H1 (cell line): ENCODE data around the gene PDE1C. TPM values are rescaled to one million over a fixed set of nuclear protein-coding genes. Genes with fewer than 3 reads are reported as not detected.

Experiments
- CTCF ChIA-PET: fragments of 300-600 bp; sonication (Branson Sonifier 250); formaldehyde crosslinking; loops from one replicate; lab custom pipeline; 2021; ENCODE audit not compliant: partially characterized antibody; lab: Charles Lee
- POLR2A ChIA-PET: fragments of 300-600 bp; sonication (Branson Sonifier 250); formaldehyde crosslinking; loops from one replicate; lab custom pipeline; 2021; ENCODE audit warnings: inconsistent platforms; ENCODE audit not compliant: partially characterized antibody; lab: Charles Lee
- DNase-seq, 2 experiments: peaks; one replicate each; pipeline versions ENCODE4 v3.0.0 to v3.0.0-alpha.2; 2010 to 2022; ENCODE audit warnings: low spot score in 2 of 2, low read depth in 1 of 2, mixed read lengths in 1 of 2
- FAIRE-seq: peaks from 2 replicates; lab custom pipeline; 2011; peaks lifted over from hg19 to GRCh38; lab: Jason Lieb, UNC
- H2AFZ ChIP-seq: 2 replicates; pipeline ENCODE4 v1.8.1; 2012; ENCODE audit warnings: low read length, inconsistent platforms
- H2AK5ac ChIP-seq: 2 replicates; pipeline ENCODE4 v1.6.1; 2013; ENCODE audit warnings: low read depth, low read length
- H2BK120ac ChIP-seq: replicated peaks from 2 replicates; pipeline ENCODE3; 2013; ENCODE audit warnings: low read depth, low read length, inconsistent platforms
- H2BK12ac ChIP-seq: 2 replicates; pipeline ENCODE4 v1.6.1; 2013; ENCODE audit warnings: low read depth, low read length
- H2BK15ac ChIP-seq: 2 replicates; pipeline ENCODE4 v1.6.1; 2013; ENCODE audit warnings: low read length
- H2BK20ac ChIP-seq: 2 replicates; pipeline ENCODE4 v1.6.1; 2013; ENCODE audit warnings: low read length
- H2BK5ac ChIP-seq: 2 replicates; pipeline ENCODE4 v1.6.1; 2013; ENCODE audit warnings: low read depth, low read length
- H3K14ac ChIP-seq: 2 replicates; pipeline ENCODE4 v1.6.1; 2013; ENCODE audit warnings: inconsistent platforms; ENCODE audit not compliant: insufficient read length
- H3K18ac ChIP-seq: 2 replicates; pipeline ENCODE4 v1.6.1; 2013; ENCODE audit warnings: low read length; ENCODE audit errors: extremely low read depth
- H3K23ac ChIP-seq: 2 replicates; pipeline ENCODE4 v1.6.1; 2013; ENCODE audit warnings: inconsistent platforms; ENCODE audit not compliant: insufficient read length
- H3K23me2 ChIP-seq: 2 replicates; pipeline ENCODE4 v1.6.1; 2013; ENCODE audit warnings: low read depth, low read length
- H3K27ac ChIP-seq: 2 replicates; pipeline ENCODE4 v1.6.1; 2011; ENCODE audit warnings: low read depth, low read length, inconsistent platforms
- H3K27me3 ChIP-seq, 4 experiments: replicated peaks in 1 of 4; 1 replicate in 1 of 4; 2 replicates in 3 of 4; pipeline versions ENCODE4 v1.6.1 to v1.8.1; 2011 to 2013; ENCODE audit warnings: low read length in 3 of 4, mild to moderate bottlenecking in 3 of 4, inconsistent platforms in 2 of 4, mixed read lengths in 2 of 4, moderate library complexity in 1 of 4; ENCODE audit not compliant: control insufficient read depth in 3 of 4, insufficient read depth in 3 of 4; ENCODE audit errors: extremely low read depth in 1 of 4
- H3K36me3 ChIP-seq, 4 experiments: 2 replicates each; pipeline versions ENCODE4 v1.6.1 to v1.8.1; 2011 to 2013; ENCODE audit warnings: mild to moderate bottlenecking in 4 of 4, low read length in 3 of 4, moderate library complexity in 2 of 4, control low read depth in 1 of 4, inconsistent platforms in 1 of 4; ENCODE audit not compliant: insufficient read depth in 4 of 4, control insufficient read depth in 2 of 4
- H3K4ac ChIP-seq: replicated peaks from 2 replicates; pipeline ENCODE3; 2013; ENCODE audit warnings: low read length, low read depth, mixed read lengths, inconsistent platforms; ENCODE audit not compliant: insufficient read length
- H3K4me1 ChIP-seq, 4 experiments: replicated peaks in 1 of 4; 1 replicate in 1 of 4; 2 replicates in 3 of 4; pipeline versions ENCODE4 v1.6.1 to v1.8.1; 2011 to 2013; ENCODE audit warnings: low read length in 3 of 4, inconsistent platforms in 2 of 4, mixed read lengths in 1 of 4; ENCODE audit not compliant: insufficient read depth in 4 of 4, control insufficient read depth in 3 of 4
- H3K4me2 ChIP-seq, 2 experiments: 2 replicates each; pipeline versions ENCODE4 v1.6.1 to v1.8.1; 2011 to 2013; ENCODE audit warnings: low read depth in 2 of 2, low read length in 2 of 2, control low read depth in 1 of 2, inconsistent platforms in 1 of 2, mild to moderate bottlenecking in 1 of 2; ENCODE audit not compliant: insufficient read depth in 1 of 2
- H3K4me3 ChIP-seq, 4 experiments: fragments of 200-600, 300-600 bp in 1 of 4; sonication (generic), shearing (Covaris generic), sonication (Bioruptor Twin) in 1 of 4; 2 replicates each; pipeline versions ENCODE4 v1.5.1 to v1.8.1; 2011 to 2016; ENCODE audit warnings: low read length in 4 of 4, low read depth in 3 of 4, control low read depth in 2 of 4, inconsistent platforms in 2 of 4, mild to moderate bottlenecking in 2 of 4, mixed read lengths in 1 of 4, moderate library complexity in 1 of 4; ENCODE audit not compliant: insufficient read depth in 2 of 4; ENCODE audit errors: extremely low read depth in 1 of 4
- H3K56ac ChIP-seq: replicated peaks from 2 replicates; pipeline ENCODE3; 2013; ENCODE audit warnings: low read depth, mild to moderate bottlenecking, mixed read lengths, low read length, inconsistent platforms; ENCODE audit not compliant: insufficient read length
- H3K79me1 ChIP-seq: 2 replicates; pipeline ENCODE4 v1.6.1; 2013; ENCODE audit warnings: low read depth, low read length, control low read depth
- H3K79me2 ChIP-seq, 2 experiments: 2 replicates each; pipeline versions ENCODE4 v1.6.1 to v1.8.1; 2012 to 2013; ENCODE audit warnings: low read length in 2 of 2, mild to moderate bottlenecking in 2 of 2, inconsistent platforms in 1 of 2; ENCODE audit not compliant: insufficient read depth in 2 of 2, control insufficient read depth in 1 of 2
- H3K9ac ChIP-seq, 4 experiments: replicated peaks in 1 of 4; 1 replicate in 1 of 4; 2 replicates in 3 of 4; pipeline versions ENCODE4 v1.6.1 to v1.8.1; 2011 to 2013; ENCODE audit warnings: low read depth in 3 of 4, low read length in 3 of 4, control low read depth in 2 of 4, mild to moderate bottlenecking in 2 of 4, moderate library complexity in 2 of 4, inconsistent platforms in 1 of 4; ENCODE audit errors: extremely low read depth in 1 of 4
- H3K9me3 ChIP-seq, 2 experiments: 2 replicates each; pipeline versions ENCODE4 v1.6.1 to v1.8.1; 2012 to 2013; ENCODE audit warnings: mild to moderate bottlenecking in 2 of 2, moderate library complexity in 2 of 2, control low read depth in 1 of 2, inconsistent platforms in 1 of 2, low read depth in 1 of 2, low read length in 1 of 2, mixed read lengths in 1 of 2; ENCODE audit not compliant: insufficient read depth in 2 of 2
- H4K20me1 ChIP-seq, 2 experiments: replicated peaks in 1 of 2; 2 replicates each; pipeline versions ENCODE3 to v1.8.1; 2011 to 2013; ENCODE audit warnings: inconsistent platforms in 2 of 2, low read length in 2 of 2, mild to moderate bottlenecking in 1 of 2; ENCODE audit not compliant: insufficient read depth in 2 of 2, control insufficient read depth in 1 of 2
- H4K5ac ChIP-seq: 2 replicates; pipeline ENCODE4 v1.6.1; 2013; ENCODE audit warnings: low read length, low read depth, mixed read lengths, inconsistent platforms; ENCODE audit not compliant: insufficient read length
- H4K8ac ChIP-seq: 2 replicates; pipeline ENCODE4 v1.8.0; 2013; ENCODE audit warnings: mild to moderate bottlenecking, moderate library complexity, low read length, inconsistent platforms; ENCODE audit not compliant: insufficient read depth; ENCODE audit errors: extremely low read depth
- H4K91ac ChIP-seq: replicated peaks from 2 replicates; pipeline ENCODE3; 2013; ENCODE audit warnings: low read length, mixed read lengths, inconsistent platforms; ENCODE audit not compliant: insufficient read length
- ASH2L ChIP-seq: fragments of 200-600, 300-600 bp; sonication (generic); IDR thresholded peaks from one replicate; pipeline ENCODE4 v1.7.1; 2017; ENCODE audit warnings: low read length
- CBX8 ChIP-seq: fragments of 300-800, 300-1000 bp; sonication (generic); IDR thresholded peaks from 2 replicates; pipeline ENCODE4 v1.7.1; 2016; ENCODE audit warnings: low read depth, low read length, borderline replicate concordance
- EGR1 ChIP-seq: IDR thresholded peaks from 2 replicates; pipeline ENCODE4 v1.6.1; 2011; ENCODE audit warnings: low read depth, low read length, borderline replicate concordance
- EP300 ChIP-seq, 2 experiments: IDR thresholded peaks; 1 replicate in 1 of 2; 2 replicates in 1 of 2; pipeline ENCODE4 v1.6.1; 2011 to 2012; ENCODE audit warnings: low read depth in 2 of 2, low read length in 2 of 2, mild to moderate bottlenecking in 2 of 2, borderline replicate concordance in 1 of 2, inconsistent platforms in 1 of 2, moderate library complexity in 1 of 2
- EZH2 ChIP-seq: fragments of 200-600 bp; sonication (generic); IDR thresholded peaks from 2 replicates; pipeline ENCODE4 v1.7.1; 2012; ENCODE audit warnings: low read depth, mild to moderate bottlenecking, moderate library complexity, low read length, inconsistent platforms; ENCODE audit not compliant: severe bottlenecking
- FOSL1 ChIP-seq: IDR thresholded peaks from 2 replicates; pipeline ENCODE4 v1.6.1; 2011; ENCODE audit warnings: mild to moderate bottlenecking, low read depth, low read length, moderate library complexity; ENCODE audit not compliant: insufficient read depth
- JUND ChIP-seq: IDR thresholded peaks from 2 replicates; pipeline ENCODE4 v1.6.1; 2011; ENCODE audit warnings: mild to moderate bottlenecking, improper control_type of control experiment, low read length
- NANOG ChIP-seq: IDR thresholded peaks from 2 replicates; pipeline ENCODE4 v1.6.1; 2011; ENCODE audit warnings: low read length, low read depth, mild to moderate bottlenecking, inconsistent platforms; ENCODE audit not compliant: insufficient read depth, poor library complexity, severe bottlenecking
- RBBP5 ChIP-seq: IDR thresholded peaks from 2 replicates; pipeline ENCODE4 v1.7.1; 2012; ENCODE audit warnings: low read depth, mild to moderate bottlenecking, inconsistent platforms, low read length, moderate library complexity, borderline replicate concordance
- RFX5 ChIP-seq: IDR thresholded peaks from 2 replicates; pipeline ENCODE4 v1.6.1; 2011; ENCODE audit warnings: low read depth, low read length, improper control_type of control experiment, borderline replicate concordance
- SIRT6 ChIP-seq: IDR thresholded peaks from one replicate; pipeline ENCODE4 v1.7.1; 2012; ENCODE audit warnings: low read length, inconsistent platforms
- SRF ChIP-seq: IDR thresholded peaks from 2 replicates; pipeline ENCODE4 v1.6.1; 2011; ENCODE audit warnings: mild to moderate bottlenecking, low read depth, low read length, moderate library complexity
- ZNF274 ChIP-seq: IDR thresholded peaks from 2 replicates; pipeline ENCODE4 v1.7.0; 2012; ENCODE audit warnings: low read length, borderline replicate concordance; ENCODE audit errors: extremely low read depth
- WGBS, 2 experiments: shearing (Covaris generic) in 1 of 2; methylation state at CpG; one replicate each; pipeline versions ENCODE4 v1.1.6 to v1.1.7; 2013 to 2015; ENCODE audit warnings: low lambda C conversion rate in 2 of 2, mixed read lengths in 2 of 2, inconsistent platforms in 1 of 2, low coverage in 1 of 2, missing lambda C conversion rate in 1 of 2; ENCODE audit not compliant: insufficient replicate concordance in 2 of 2, insufficient coverage in 1 of 2, insufficient read length in 1 of 2; ENCODE audit errors: extremely low coverage in 1 of 2, missing lambda C conversion rate in 1 of 2; 5-methylcytosine and 5-hydroxymethylcytosine counted together
- polyA plus RNA-seq, 7 experiments: library from polyadenylated mRNA; depleted of rRNA in 3 of 7; stranded (reverse) in 5 of 7; unstranded in 2 of 7; fragments of >200 nt in 5 of 7; fragments of 200-250 nt in 2 of 7; gene quantifications; 1 replicate in 5 of 7; 2 replicates in 1 of 7; 4 replicates in 1 of 7; pipeline versions ENCODE4 v1.2.1 to v1.2.3, GENCODE V29; 2011 to 2013; ENCODE audit warnings: missing spikeins in 2 of 7, mixed read lengths in 2 of 7
- total RNA-seq: library from RNA; stranded (reverse); fragmentation: NEBNext Ultra II Directional; extraction: Animal tissue kit (Norgen Biotek cat#: 25700); gene quantifications from 2 replicates; pipeline ENCODE4 v1.2.1, GENCODE V29; 2021
- TF ChIP-seq, protein P1 (sequence below): IDR thresholded peaks from 2 replicates; pipeline ENCODE4 v1.6.1; 2012; ENCODE audit warnings: inconsistent platforms

The PDE1C gene
- total and polyA plus RNA-seq, 2 of the 8 experiments (the other 6 are each of a cell fraction or from before 2014, with no cell fraction given), result 0.11 to 1.1 TPM

DNA sequence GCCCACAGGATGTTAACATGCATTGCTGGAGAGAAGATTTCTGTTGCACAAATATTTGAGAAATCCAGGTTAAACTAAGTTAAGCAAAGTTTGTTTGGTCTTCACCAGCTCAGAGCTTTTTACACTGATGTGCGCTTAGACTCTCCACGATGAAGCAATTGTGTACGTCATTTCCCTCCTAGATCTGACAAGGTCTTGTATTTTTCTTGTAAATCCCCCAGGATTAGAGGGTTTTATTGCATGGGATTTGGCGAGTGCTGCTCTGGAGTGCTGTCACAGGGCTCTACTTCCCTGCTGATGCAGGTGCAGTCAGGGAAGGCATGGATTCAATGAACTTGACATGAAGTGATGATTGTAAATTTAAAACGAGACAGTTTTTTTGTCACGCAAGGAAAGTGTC lies 173.3 kb downstream of the PDE1C start:
- DNase-seq (no peak), FAIRE-seq (no peak)
- Histone ChIP-seq H3K4ac (no peak overlapping the region), H3K27me3 (no peaks in the 10 kb centered on the region), H2BK15ac (no peak overlapping the region), H3K4me3 (no peak overlapping the region), H3K4me2 (no peak overlapping the region), H3K27ac (no peak overlapping the region), H4K20me1 (no peaks in the 10 kb centered on the region), H4K8ac (no peak overlapping the region), H3K79me2 (no peaks in the 10 kb centered on the region), H4K91ac (no peak overlapping the region), H2BK20ac (no peak overlapping the region), H3K79me1 (no peaks in the 10 kb centered on the region), H3K56ac (no peak overlapping the region), H2AFZ (no peak overlapping the region), H3K4me1 (no peaks in the 10 kb centered on the region), H3K9ac (no peak overlapping the region), H2BK120ac (no peak overlapping the region), H3K14ac (no peak overlapping the region), H3K18ac (no peak overlapping the region), H3K36me3 (no peaks in the 10 kb centered on the region), H2BK12ac (no peak overlapping the region), H2AK5ac (no peak overlapping the region), H3K23ac (no peak overlapping the region), H3K9me3 (no peaks in the 10 kb centered on the region), H3K23me2 (no peaks in the 10 kb centered on the region), H2BK5ac (no peak overlapping the region), H4K5ac (no peak overlapping the region)
- WGBS, 2 experiments, result 95% methylated on average over 6 of the region's 6 CpGs; no CpG with 5 or more reads in 1 of the 2 experiments
- ChIA-PET CTCF (interaction anchor here (0.8 kb wide), 1 partner anchor 25 kb away, joined by 3 read pairs; no protein-coding TSS in a partner anchor), POLR2A (no interaction called here)
- TF ChIP-seq, protein P1, sequence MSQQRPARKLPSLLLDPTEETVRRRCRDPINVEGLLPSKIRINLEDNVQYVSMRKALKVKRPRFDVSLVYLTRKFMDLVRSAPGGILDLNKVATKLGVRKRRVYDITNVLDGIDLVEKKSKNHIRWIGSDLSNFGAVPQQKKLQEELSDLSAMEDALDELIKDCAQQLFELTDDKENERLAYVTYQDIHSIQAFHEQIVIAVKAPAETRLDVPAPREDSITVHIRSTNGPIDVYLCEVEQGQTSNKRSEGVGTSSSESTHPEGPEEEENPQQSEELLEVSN, result no peak
- TF ChIP-seq RBBP5, result no peak
- TF ChIP-seq EGR1, result no peak
- TF ChIP-seq FOSL1, result no peak
- TF ChIP-seq RFX5, result no peak
- no peak for TF ChIP-seq SIRT6
- no peak for TF ChIP-seq EZH2
- TF ChIP-seq SRF, result no peak
- TF ChIP-seq CBX8, result no peak
- no peak for TF ChIP-seq ASH2L
- no peak for TF ChIP-seq NANOG
- TF ChIP-seq EP300 (IDR thresholded peaks at IDR 0.05; ENCODE audit: borderline replicate concordance in 1 of 2, low read depth in 2 of 2, low read length in 2 of 2), result no peak
- TF ChIP-seq ZNF274, result no peak
- no peak for TF ChIP-seq JUND
